ENCODE results near the gene ADAMTS16. TPM values are rescaled to one million over a fixed set of nuclear protein-coding genes. Genes with fewer than 3 reads are reported as not detected.

ADAMTS16 gene
- total RNA-seq, 1 experiment from 2014 or later, result 30.1 TPM

DNA sequence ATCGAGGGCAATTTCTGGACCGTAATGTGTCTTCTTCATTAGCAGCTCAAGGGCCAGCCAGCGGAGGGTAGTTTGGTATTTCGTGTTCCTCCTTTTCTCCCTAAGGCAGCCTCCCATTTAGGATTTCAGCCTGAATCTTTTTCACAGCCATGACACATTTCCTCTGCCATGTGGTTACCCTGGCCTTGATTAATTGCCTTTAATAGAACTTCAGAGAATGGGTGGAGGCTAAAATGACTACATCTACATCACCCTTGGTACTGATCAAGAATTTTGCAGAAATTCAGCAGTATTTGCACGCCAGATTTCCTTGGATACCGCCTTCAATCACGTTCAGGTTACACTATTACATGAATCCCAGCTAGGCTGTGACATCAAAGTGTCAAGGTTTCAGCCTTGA lies 58.0 kb downstream of the ADAMTS16 start:
- Mint-ChIP-seq H3K36me3 (peaks cover 59% of the 10 kb centered on the region), H3K9me3 (peaks cover 6% of the 10 kb centered on the region), H3K27me3 (ENCODE audit: low read depth) (peaks cover 4% of the 10 kb centered on the region), H3K4me3 (no peak overlapping the region), H3K4me1 (peaks cover 26% of the 10 kb centered on the region), H3K27ac (no peak overlapping the region)
- POLR2A ChIA-PET, result no interaction called here
- no peak for TF ChIP-seq ZNF396 (CRISPR knock-in tag; IDR thresholded peaks at IDR 0.05; ENCODE audit: borderline replicate concordance)
- TF ChIP-seq, protein P1, sequence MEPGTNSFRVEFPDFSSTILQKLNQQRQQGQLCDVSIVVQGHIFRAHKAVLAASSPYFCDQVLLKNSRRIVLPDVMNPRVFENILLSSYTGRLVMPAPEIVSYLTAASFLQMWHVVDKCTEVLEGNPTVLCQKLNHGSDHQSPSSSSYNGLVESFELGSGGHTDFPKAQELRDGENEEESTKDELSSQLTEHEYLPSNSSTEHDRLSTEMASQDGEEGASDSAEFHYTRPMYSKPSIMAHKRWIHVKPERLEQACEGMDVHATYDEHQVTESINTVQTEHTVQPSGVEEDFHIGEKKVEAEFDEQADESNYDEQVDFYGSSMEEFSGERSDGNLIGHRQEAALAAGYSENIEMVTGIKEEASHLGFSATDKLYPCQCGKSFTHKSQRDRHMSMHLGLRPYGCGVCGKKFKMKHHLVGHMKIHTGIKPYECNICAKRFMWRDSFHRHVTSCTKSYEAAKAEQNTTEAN (CRISPR knock-in tag; IDR thresholded peaks at IDR 0.05), result no peak
- no peak for TF ChIP-seq MYBL2 (CRISPR knock-in tag; IDR thresholded peaks at IDR 0.05)
- TF ChIP-seq, protein P2, sequence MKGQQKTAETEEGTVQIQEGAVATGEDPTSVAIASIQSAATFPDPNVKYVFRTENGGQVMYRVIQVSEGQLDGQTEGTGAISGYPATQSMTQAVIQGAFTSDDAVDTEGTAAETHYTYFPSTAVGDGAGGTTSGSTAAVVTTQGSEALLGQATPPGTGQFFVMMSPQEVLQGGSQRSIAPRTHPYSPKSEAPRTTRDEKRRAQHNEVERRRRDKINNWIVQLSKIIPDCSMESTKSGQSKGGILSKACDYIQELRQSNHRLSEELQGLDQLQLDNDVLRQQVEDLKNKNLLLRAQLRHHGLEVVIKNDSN (CRISPR knock-in tag; IDR thresholded peaks at IDR 0.05), result no peak
- TF ChIP-seq, protein P3, sequence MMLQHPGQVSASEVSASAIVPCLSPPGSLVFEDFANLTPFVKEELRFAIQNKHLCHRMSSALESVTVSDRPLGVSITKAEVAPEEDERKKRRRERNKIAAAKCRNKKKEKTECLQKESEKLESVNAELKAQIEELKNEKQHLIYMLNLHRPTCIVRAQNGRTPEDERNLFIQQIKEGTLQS (CRISPR knock-in tag; conservative IDR thresholded peaks at IDR 0.05), result no peak
- DNase-seq (ENCODE audit: low spot score) (no peak), ATAC-seq (no peak)
- CTCF ChIA-PET, result no interaction called here

DNA sequence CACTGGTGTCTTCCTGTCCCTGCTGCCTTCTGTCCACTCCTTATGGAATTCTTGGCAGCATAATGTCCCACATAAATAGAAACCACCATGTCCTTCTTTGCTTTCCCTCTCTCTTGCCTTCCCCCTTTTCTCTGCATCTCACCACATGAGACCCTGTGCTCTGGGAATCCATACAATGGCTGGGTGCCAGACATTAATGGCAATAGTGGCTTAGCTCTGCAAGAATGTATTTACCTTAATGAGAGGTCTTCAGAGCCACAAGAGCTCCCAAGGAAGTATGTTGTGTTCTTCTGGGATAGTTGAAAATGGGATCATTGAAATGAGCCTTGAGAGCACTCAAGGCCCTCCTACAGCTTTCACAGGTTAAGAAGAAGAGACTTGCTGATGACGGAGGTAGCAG lies 58.7 kb downstream of the ADAMTS16 start:
- Mint-ChIP-seq H3K27me3 (ENCODE audit: low read depth) (peaks cover 4% of the 10 kb centered on the region), H3K4me3 (no peak overlapping the region), H3K9me3 (peaks cover 6% of the 10 kb centered on the region), H3K27ac (no peak overlapping the region; the same call in 1 of the 2 replicates), H3K4me1 (peaks cover 24% of the 10 kb centered on the region), H3K36me3 (peaks cover 61% of the 10 kb centered on the region)
- TF ChIP-seq RORB (CRISPR knock-in tag; IDR thresholded peaks at IDR 0.05), result no peak
- DNase-seq (ENCODE audit: low spot score), result no peak
- POLR2A ChIA-PET, result no interaction called here
- no peak for ATAC-seq
- CTCF ChIA-PET, result no interaction called here

DNA sequence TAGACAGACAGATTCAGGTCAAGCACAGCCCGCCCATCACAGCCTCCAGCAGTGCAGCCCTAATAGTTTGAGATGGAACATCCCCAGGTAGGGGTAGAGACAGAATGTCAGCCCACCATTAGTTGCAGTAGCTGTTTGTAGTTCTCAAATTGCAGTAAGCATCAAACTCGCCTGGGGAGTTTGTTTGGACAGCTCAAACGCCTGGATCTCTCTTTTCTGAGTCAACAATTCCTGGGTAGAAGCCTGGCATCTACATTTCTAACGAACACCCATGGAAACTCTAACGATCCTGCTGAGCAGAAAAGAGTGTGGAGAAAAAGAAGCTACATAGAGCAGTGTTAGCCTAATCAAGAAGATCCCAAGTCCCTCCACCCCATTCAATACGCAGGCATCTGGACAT lies 59.4 kb downstream of the ADAMTS16 start:
- no peak for DNase-seq (ENCODE audit: low spot score)
- H3K4me1 Mint-ChIP-seq, result peaks cover 24% of the 10 kb centered on the region
- TF ChIP-seq TEAD4 (CRISPR knock-in tag; IDR thresholded peaks at IDR 0.05), result no peak
- TF ChIP-seq ZNF423 (CRISPR knock-in tag; IDR thresholded peaks at IDR 0.05), result peak; percentile 36; the same call in 1 of the 2 replicates
- H3K36me3 Mint-ChIP-seq, result peaks cover 61% of the 10 kb centered on the region
- CTCF ChIA-PET, result interaction anchor here (0.8 kb wide), 1 partner anchor 320 kb away, joined by 3 read pairs; no protein-coding TSS in a partner anchor
- peak; percentile 84 for ATAC-seq
- peaks cover 6% of the 10 kb centered on the region for H3K9me3 Mint-ChIP-seq
- peak overlapping the region; percentile 14 for H3K27ac Mint-ChIP-seq
- POLR2A ChIA-PET, result no interaction called here
- H3K4me3 Mint-ChIP-seq, result no peak overlapping the region
- H3K27me3 Mint-ChIP-seq (ENCODE audit: low read depth), result peaks cover 4% of the 10 kb centered on the region

DNA sequence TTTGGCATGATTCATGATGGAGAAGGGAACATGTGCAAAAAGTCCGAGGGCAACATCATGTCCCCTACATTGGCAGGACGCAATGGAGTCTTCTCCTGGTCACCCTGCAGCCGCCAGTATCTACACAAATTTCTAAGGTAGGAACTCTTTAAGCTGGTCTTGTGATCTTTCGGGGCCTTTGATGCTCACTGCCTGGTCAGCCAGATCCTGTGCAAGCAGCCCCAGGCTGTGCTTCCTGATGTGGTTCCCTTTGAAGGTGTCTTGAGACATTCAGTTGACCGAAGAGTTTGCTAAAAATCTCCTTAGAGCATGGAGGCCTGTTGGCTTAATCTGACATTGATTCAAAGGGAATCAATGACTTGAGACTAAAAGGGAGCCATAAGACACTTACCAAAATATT lies 60.0 kb downstream of the ADAMTS16 start:
- Mint-ChIP-seq H3K4me1 (peaks cover 24% of the 10 kb centered on the region), H3K27ac (no peak overlapping the region), H3K9me3 (peaks cover 6% of the 10 kb centered on the region), H3K36me3 (peaks cover 62% of the 10 kb centered on the region), H3K4me3 (no peak overlapping the region), H3K27me3 (ENCODE audit: low read depth) (peaks cover 4% of the 10 kb centered on the region)
- DNase-seq (ENCODE audit: low spot score), result no peak
- no peak for ATAC-seq
- POLR2A ChIA-PET, result no interaction called here
- CTCF ChIA-PET, result interaction anchor here (0.8 kb wide), 1 partner anchor 320 kb away, joined by 3 read pairs; no protein-coding TSS in a partner anchor
- TF ChIP-seq NFE2L1 (CRISPR knock-in tag; IDR thresholded peaks at IDR 0.05) (no peak), OVOL2 (CRISPR knock-in tag; IDR thresholded peaks at IDR 0.05; ENCODE audit: borderline replicate concordance) (no peak), ZNF138 (CRISPR knock-in tag; conservative IDR thresholded peaks at IDR 0.05) (no peak), SMAD4 (CRISPR knock-in tag; IDR thresholded peaks at IDR 0.05) (no peak), ZNF121 (CRISPR knock-in tag; IDR thresholded peaks at IDR 0.05) (no peak)
- TF ChIP-seq, protein P4, sequence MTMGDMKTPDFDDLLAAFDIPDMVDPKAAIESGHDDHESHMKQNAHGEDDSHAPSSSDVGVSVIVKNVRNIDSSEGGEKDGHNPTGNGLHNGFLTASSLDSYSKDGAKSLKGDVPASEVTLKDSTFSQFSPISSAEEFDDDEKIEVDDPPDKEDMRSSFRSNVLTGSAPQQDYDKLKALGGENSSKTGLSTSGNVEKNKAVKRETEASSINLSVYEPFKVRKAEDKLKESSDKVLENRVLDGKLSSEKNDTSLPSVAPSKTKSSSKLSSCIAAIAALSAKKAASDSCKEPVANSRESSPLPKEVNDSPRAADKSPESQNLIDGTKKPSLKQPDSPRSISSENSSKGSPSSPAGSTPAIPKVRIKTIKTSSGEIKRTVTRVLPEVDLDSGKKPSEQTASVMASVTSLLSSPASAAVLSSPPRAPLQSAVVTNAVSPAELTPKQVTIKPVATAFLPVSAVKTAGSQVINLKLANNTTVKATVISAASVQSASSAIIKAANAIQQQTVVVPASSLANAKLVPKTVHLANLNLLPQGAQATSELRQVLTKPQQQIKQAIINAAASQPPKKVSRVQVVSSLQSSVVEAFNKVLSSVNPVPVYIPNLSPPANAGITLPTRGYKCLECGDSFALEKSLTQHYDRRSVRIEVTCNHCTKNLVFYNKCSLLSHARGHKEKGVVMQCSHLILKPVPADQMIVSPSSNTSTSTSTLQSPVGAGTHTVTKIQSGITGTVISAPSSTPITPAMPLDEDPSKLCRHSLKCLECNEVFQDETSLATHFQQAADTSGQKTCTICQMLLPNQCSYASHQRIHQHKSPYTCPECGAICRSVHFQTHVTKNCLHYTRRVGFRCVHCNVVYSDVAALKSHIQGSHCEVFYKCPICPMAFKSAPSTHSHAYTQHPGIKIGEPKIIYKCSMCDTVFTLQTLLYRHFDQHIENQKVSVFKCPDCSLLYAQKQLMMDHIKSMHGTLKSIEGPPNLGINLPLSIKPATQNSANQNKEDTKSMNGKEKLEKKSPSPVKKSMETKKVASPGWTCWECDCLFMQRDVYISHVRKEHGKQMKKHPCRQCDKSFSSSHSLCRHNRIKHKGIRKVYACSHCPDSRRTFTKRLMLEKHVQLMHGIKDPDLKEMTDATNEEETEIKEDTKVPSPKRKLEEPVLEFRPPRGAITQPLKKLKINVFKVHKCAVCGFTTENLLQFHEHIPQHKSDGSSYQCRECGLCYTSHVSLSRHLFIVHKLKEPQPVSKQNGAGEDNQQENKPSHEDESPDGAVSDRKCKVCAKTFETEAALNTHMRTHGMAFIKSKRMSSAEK (CRISPR knock-in tag; IDR thresholded peaks at IDR 0.05; ENCODE audit: borderline replicate concordance), result no peak
- TF ChIP-seq, protein P1 (CRISPR knock-in tag; IDR thresholded peaks at IDR 0.05), result no peak
- TF ChIP-seq, protein P5, sequence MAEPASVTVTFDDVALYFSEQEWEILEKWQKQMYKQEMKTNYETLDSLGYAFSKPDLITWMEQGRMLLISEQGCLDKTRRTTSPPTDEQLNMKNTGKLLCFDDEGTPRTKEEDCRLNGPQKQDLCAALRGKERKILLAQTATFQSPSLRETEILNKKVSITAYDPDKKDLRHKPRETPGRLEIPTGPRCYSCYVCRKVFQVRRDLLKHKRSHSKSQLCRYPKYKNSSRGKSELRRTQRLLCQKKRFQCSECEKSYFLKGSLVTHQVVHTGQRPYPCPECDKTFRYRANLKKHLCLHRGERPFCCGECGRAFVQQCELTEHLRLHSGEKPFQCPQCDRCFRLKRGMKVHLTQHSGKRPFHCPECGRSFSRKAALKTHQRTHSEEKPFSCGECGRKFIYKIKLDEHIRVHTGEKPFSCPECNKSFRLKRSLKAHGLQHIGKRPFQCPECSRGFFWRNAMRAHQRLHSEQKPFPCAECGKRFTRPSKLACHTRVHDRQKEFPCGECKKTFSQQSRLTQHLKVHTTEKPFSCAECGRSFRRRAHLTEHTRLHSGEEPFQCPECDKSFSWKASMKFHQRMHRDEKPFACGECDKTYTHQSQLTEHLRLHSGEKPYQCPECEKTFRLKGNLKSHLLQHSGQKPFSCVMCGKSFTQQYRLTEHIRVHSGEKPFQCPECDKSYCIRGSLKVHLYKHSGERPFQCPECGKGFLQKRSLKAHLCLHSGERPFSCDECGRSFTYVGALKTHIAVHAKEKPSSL (CRISPR knock-in tag; conservative IDR thresholded peaks at IDR 0.05), result no peak
- TF ChIP-seq, protein P6, sequence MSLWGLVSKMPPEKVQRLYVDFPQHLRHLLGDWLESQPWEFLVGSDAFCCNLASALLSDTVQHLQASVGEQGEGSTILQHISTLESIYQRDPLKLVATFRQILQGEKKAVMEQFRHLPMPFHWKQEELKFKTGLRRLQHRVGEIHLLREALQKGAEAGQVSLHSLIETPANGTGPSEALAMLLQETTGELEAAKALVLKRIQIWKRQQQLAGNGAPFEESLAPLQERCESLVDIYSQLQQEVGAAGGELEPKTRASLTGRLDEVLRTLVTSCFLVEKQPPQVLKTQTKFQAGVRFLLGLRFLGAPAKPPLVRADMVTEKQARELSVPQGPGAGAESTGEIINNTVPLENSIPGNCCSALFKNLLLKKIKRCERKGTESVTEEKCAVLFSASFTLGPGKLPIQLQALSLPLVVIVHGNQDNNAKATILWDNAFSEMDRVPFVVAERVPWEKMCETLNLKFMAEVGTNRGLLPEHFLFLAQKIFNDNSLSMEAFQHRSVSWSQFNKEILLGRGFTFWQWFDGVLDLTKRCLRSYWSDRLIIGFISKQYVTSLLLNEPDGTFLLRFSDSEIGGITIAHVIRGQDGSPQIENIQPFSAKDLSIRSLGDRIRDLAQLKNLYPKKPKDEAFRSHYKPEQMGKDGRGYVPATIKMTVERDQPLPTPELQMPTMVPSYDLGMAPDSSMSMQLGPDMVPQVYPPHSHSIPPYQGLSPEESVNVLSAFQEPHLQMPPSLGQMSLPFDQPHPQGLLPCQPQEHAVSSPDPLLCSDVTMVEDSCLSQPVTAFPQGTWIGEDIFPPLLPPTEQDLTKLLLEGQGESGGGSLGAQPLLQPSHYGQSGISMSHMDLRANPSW (CRISPR knock-in tag; conservative IDR thresholded peaks at IDR 0.05; ENCODE audit: low read depth), result no peak

Measured in WTC11 (cell line).